GM19395 (cell line): ENCODE results near the gene SLC6A9.

ENCODE experiments used
- ATAC-seq: cut with Tn5 transposase; IDR thresholded peaks from one replicate; pipeline ENCODE4 v1.9.1; 2021; ENCODE audit warnings: mild to moderate bottlenecking, moderate library complexity; ENCODE audit not compliant: unreplicated experiment

Gene SLC6A9

GRCh38 chr1:44031252-44032169 lies at the start of gene SLC6A9:
TSS of gene SLC6A9 (minus strand) at chr1:44031462. CDS start at chr1:44024277, 7,185 bp downstream.
- ATAC-seq: no peak

DNA sequence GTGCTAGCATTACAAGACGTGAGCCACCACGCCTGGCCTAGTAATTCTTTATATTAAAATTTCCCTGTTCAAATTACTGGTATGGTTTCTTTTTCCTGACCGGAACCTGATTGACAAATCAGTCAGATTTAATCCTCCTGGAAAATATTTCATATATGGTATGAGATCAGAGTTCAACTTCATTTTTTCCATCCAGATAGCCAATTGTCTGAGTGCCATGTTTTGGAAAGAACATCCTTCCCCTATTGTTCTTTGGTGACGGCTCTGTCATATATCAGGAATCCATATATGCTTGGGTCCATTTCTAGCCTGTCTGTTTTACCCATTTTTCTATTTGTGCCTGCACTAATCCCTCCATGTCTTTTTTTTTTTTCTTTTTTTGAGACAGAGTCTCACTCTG lies 48.3 kb upstream of the SLC6A9 start:
- no peak for ATAC-seq

- ATAC-seq: no peak
Measured at GRCh38 chr1:44078104-44078503, 46.8 kb upstream of the SLC6A9 start.

GRCh38 chr1:44077421-44077820 lies 46.2 kb upstream of the SLC6A9 start:
- no peak for ATAC-seq

- ATAC-seq: no peak
Measured at GRCh38 chr1:44076066-44076465, 44.8 kb upstream of the SLC6A9 start.

GRCh38 chr1:44074415-44074814 lies 43.2 kb upstream of the SLC6A9 start:
- no peak for ATAC-seq

GRCh38 chr1:44073528-44073927 lies 42.3 kb upstream of the SLC6A9 start:
- ATAC-seq: no peak

DNA sequence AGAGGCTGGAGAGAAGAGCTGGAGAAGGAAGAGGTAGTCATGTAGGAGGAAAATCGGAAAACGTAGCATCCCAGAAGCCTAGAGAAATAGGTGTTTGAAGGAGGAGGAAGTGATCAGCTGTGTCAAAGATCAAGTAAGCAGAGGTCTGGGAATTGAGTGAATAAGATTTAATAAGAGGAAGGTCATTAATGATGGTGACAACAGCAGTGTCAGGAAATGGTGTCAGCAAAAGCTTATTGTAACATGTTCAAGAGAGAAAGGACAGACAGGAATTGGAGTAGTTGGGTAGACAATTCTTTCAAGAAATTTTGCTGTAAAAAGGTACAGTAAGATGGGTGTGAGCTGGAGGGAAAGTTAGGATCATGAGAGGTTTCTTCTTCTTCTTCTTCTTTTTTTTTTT lies 41.6 kb upstream of the SLC6A9 start:
- no peak for ATAC-seq

DNA sequence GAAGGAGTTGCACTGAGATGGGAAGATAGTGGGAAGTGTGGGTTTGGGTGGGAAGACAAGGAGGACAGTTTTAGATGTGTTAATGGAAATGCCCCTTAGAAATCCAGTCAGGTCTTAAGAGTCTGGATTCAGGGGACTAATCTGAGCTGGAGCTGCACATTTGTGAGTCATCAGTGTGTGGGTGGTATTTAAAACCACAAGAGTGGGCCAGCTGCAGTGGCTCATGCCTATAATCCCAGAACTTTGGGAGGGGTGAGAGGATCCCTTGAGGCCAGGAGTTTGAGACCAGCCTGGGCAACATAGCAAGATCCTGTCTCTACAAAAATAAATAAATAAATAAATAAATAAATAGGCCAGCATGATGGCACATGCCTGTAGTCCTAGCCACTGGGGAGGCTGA lies 40.9 kb upstream of the SLC6A9 start:
- no peak for ATAC-seq

DNA sequence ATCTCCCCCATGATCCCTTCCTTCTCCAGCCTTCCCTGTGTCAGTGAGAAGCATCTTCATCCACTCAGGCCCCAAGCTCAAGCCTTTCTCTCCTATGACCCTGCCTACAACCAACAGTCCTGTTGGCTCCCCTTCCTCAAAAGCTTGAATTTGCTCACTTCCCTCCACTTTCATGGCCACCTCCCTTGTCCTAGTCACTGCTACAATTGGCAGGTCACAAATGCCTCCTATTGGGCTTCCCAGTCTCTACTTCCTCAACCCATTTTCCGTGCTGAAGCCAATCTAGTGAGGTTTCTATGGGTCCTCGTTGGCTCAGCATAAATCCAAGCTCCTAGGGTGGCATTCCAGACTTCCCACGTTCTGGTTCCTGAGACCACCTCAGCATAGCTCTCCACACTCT lies 40.2 kb upstream of the SLC6A9 start:
- ATAC-seq: no peak

DNA sequence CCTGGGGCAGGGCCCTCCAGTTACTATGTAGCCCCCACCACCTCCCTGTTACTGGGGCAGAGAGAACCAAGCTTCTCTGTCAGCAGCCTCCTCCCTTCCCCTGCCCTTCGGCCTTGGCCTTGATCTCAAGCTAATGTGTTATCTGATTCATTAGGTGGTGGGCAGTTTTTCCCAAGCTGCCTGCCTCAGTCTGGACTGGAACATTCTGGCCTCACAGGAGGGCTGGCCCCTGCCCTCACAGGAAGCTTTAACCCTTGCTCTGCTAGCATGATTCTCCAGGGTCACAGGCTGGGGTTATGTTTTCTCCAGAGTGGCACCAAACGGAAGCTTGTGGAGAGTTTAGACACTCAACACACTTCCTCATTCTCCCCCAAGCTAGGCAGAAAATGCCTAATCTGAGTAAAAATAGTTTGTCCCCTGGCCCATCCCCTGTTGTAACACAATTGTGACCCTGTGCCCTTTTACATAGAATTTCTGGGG lies 37.2 kb upstream of the SLC6A9 start:
- no peak for ATAC-seq

DNA sequence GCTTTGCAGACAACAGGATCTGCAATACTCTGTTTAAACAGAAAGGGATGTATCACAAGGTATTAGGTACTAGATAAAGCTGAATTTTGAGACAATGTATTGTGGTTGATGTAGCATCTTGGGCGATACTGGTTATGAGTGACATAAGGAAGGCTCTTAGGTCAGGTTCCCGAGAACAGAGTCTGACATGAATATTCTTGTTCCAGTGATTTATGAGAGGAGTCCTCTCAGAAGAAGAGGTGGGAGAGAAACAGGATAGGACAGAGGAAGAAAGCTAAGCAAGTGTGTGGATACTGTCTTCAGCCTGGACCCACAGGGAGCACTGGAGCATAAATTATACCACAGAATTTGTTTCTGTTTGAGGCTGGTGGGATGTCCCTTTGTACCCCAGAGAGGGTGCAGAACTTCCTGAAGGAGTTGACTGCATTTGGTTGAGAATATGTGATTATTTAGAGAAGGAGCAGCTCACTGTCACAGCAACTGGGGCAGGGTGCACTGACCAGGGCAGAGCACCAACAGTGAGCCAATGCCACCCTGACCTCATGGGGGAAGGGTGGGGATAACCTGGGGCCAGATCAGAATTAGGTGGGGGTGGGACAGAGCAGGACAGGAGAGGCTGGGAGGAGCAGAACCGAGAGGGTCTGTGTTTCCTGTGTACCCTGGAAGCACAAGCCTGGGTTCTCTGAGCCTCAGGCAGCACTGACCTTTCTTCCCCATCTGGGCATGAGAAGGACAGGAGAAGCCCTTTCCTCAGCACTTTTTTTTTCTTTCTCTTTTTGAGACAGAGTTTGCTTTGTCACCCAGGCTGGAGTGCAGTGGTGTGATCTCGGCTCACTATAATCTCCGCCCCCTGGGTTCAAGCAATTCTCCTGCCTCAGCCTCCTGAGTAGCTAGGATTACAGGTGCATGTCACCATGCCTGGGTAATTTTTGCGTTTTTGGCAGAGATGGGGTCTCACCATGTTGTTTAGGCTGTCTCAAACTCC lies 36.3 kb upstream of the SLC6A9 start:
- ATAC-seq: no peak

DNA sequence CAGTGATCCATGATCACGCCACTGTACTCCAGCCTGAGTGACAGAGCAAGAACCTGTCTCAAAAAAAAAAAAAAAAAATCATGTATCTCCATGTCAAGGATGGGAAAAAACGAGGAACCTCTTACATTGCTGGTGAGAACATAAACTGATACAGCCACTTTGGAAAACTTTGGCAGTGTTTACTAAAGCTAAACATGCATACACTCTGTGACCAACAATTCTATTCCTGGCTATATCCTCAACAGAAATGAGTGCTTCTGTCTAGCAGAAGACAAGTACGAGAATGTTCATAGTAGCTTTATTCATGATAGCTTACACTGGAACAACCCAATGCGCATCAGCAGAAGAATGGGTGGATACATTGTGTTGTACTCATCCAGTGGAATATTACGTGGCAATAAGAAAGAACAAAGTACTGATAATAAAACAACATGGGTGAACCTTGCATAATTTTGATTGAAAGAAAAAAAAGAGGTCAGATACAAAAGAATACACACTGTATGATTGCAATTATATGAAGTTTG lies 31.5 kb upstream of the SLC6A9 start:
- no peak for ATAC-seq

- ATAC-seq: no peak
Measured at GRCh38 chr1:44061857-44062256, 30.6 kb upstream of the SLC6A9 start.

GRCh38 chr1:44060830-44061267 lies 29.6 kb upstream of the SLC6A9 start:
- no peak for ATAC-seq

DNA sequence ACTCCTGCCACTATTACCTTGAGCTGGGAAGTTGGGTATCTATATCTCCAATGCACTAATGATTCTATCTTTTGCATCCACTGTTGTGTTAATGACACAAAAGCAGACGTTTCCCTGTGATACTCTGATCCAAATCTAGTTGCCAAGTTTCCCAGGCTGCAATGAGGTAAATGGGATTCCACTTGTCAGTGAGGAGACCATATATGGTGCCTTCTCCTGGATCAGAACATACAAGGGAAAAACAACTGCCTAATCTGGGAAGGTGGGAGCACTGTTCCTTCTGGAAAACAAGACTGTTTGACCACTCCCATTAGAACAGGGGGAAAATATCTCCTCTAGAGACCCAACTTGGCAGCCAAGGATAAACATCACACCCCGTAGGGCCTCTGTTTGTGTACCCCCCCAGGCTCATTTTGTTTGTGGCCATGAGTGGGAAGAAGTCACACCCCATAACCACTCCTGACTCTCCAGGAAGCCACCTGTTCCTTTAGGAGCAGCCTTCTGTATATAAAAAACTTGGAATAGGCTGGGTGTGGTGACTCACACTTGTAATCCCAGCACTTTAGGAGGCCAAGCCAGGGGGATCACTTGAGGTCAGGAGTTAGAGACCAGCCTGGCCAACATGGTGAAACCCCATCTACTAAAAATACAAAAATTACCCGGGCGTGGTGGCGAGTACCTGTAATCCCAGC lies 28.5 kb upstream of the SLC6A9 start:
- ATAC-seq: no peak

- no peak for ATAC-seq
Measured at GRCh38 chr1:44059212-44059611, 27.9 kb upstream of the SLC6A9 start.

GRCh38 chr1:44057293-44057692 lies 26.0 kb upstream of the SLC6A9 start:
- no peak for ATAC-seq

DNA sequence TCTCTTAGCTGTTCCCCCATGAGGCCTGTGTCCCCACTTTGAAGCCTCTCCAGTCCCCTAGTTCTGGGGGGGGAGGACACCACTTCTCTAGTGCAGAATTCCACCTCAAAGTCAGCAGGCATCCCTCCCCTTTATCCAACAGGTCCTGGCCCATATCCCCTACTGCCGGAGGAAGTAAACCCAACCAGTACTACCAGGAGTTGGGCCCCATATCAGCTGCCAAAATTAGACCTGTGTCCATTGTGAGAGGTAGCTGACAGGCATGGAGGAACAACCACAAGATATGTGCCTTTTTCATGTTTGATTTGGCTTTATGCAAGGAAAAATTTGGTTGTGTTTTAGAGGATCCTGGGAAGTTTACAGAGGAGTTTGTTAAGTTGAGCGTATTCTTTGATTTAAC lies 22.1 kb upstream of the SLC6A9 start:
- ATAC-seq: no peak

DNA sequence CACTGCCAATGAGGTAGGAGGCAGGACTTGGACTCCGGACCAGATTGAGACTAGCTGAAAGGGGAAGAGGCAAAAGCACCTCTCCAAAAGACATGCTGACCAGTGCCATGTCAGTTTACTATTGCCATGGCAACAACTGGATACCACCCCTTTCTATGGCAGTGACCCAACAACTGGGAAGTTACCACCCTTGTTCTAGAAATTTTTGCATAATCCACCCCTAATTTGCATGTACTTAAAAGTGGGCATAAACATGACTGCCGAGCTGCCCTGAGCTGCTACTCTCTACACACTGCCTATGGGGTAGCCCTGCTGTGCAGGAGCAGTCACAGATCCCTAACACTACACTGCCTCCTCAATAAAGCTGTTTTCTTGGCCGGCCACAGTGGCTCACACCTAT lies 19.0 kb upstream of the SLC6A9 start:
- no peak for ATAC-seq

GRCh38 chr1:44049839-44050238 lies 18.6 kb upstream of the SLC6A9 start:
- ATAC-seq: no peak
